Sigmoid colon (tissue), 7 donors: ENCODE data around the gene USH2A. TPM values are rescaled to one million over a fixed set of nuclear protein-coding genes. Genes with fewer than 3 reads are reported as not detected.

ENCODE experiments used
- DNase-seq: peaks from one replicate; pipeline ENCODE4 v3.0.0-alpha.2; 2019
- H3K27ac ChIP-seq, 4 donors: fragments of 200-600 bp; sonication (generic); one replicate each; pipeline ENCODE4 v1.5.1; 2016 to 2019; ENCODE audit warnings: mild to moderate bottlenecking in 1 of 4
- H3K27me3 ChIP-seq, 3 donors: fragments of 200-600 bp; sonication (generic); one replicate each; pipeline ENCODE4 v1.5.1; 2019; ENCODE audit warnings: mild to moderate bottlenecking in 1 of 3
- H3K36me3 ChIP-seq, 4 donors: fragments of 200-600 bp; sonication (generic); one replicate each; pipeline ENCODE4 v1.5.1; 2016 to 2019
- H3K4me1 ChIP-seq, 4 donors: fragments of 200-600 bp; sonication (generic); one replicate each; pipeline ENCODE4 v1.5.1; 2017 to 2019
- H3K4me3 ChIP-seq, 4 donors: fragments of 200-600 bp; sonication (generic); one replicate each; pipeline ENCODE4 v1.5.1; 2017 to 2019; ENCODE audit warnings: mild to moderate bottlenecking in 2 of 4, moderate library complexity in 1 of 4
- H3K9me3 ChIP-seq, 4 donors: fragments of 200-600 bp in 3 of 4; sonication (generic) in 3 of 4; one replicate each; pipeline versions ENCODE4 v1.5.1 to v1.6.1; 2013 to 2019
- EP300 ChIP-seq, 4 donors: sonication (generic); formaldehyde crosslinking; IDR thresholded peaks; one replicate each; pipeline ENCODE4 v1.6.1; 2017; ENCODE audit warnings: antibody characterized with exemption in 4 of 4
- POLR2A ChIP-seq, 2 donors: fragments of 450-650 bp; IDR thresholded peaks; one replicate each; pipeline ENCODE4 v1.6.1; 2016; ENCODE audit warnings: antibody characterized with exemption in 2 of 2, mild to moderate bottlenecking in 2 of 2, moderate library complexity in 2 of 2
- POLR2AphosphoS5 ChIP-seq, 4 donors: sonication (generic); formaldehyde crosslinking; IDR thresholded peaks; one replicate each; pipeline ENCODE4 v1.6.1; 2017; ENCODE audit warnings: antibody characterized with exemption in 4 of 4
- WGBS, 2 donors: extraction: QIAGEN DNeasy Blood & Tissue Kit; methylation state at CpG; one replicate each; pipeline ENCODE4 v1.1.7; 2013; 5-methylcytosine and 5-hydroxymethylcytosine counted together
- intact Hi-C: fragments of 100-400 bp; cut with DNase I; formaldehyde crosslinking; loops from one replicate; pipeline ENCODE4 v1.15.1; 2023
- polyA plus RNA-seq, 3 donors: library from polyadenylated mRNA; stranded (reverse); fragments of 200-250 nt; gene quantifications; one replicate each; pipeline ENCODE4 v1.2.3, GENCODE V29; 2013
- total RNA-seq, 4 donors: library from RNA; depleted of rRNA; stranded (reverse); fragments of >200 nt; gene quantifications; one replicate each; pipeline ENCODE4 v1.1.0, GENCODE V29; 2016
- TF ChIP-seq, protein P1 (sequence below), 4 experiments: fragments of 450-650 bp in 3 of 4; fragments of 200-600 bp in 1 of 4; IDR thresholded peaks; one replicate each; pipeline ENCODE4 v1.5.1; 2016 to 2019; ENCODE audit warnings: antibody characterized with exemption in 4 of 4, mild to moderate bottlenecking in 3 of 4, moderate library complexity in 2 of 4
- donor health status: healthy with polysubstance abuse.
- donor health status: Bipolar disorder and iron deficiency.
- donor health status: healthy.

USH2A gene
- total and polyA plus RNA-seq, 7 donors, result under 0.01 TPM; not detected in 6

DNA sequence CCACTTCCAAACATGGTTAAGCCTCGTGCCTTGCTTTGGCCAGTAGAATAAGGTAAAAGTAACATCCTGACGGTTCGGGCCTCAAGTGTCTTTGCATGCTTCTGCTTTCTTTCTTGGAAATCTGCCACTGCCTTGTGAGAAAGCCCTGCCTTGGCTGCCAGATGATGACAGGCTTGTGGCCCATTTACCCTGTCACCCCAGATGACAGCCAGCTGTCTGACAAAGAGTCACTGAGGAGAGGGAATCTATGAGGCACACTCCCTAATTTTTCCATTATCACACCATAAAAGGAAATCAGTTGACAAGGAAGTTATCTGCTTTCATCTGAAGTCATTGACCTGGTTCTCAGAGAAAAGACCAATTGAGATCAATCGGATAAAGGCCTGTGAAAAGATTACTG is 199.8 kb downstream of the USH2A start:
- 65 to 77% methylated on average over 4 of the region's 4 CpGs for WGBS, 2 donors
- peaks cover 0 to 11% (median 2%) of the 10 kb centered on the region in 4 donors for H3K4me1 ChIP-seq
- no peaks in the 10 kb centered on the region for H3K27me3 ChIP-seq
- no peaks in the 10 kb centered on the region for H3K9me3 ChIP-seq
- no peak for DNase-seq
- intact Hi-C loops, result no loop called here
- TF ChIP-seq POLR2A (IDR thresholded peaks at IDR 0.05), result no peak
- no peak for TF ChIP-seq EP300 (IDR thresholded peaks at IDR 0.05)
- TF ChIP-seq, protein P1, sequence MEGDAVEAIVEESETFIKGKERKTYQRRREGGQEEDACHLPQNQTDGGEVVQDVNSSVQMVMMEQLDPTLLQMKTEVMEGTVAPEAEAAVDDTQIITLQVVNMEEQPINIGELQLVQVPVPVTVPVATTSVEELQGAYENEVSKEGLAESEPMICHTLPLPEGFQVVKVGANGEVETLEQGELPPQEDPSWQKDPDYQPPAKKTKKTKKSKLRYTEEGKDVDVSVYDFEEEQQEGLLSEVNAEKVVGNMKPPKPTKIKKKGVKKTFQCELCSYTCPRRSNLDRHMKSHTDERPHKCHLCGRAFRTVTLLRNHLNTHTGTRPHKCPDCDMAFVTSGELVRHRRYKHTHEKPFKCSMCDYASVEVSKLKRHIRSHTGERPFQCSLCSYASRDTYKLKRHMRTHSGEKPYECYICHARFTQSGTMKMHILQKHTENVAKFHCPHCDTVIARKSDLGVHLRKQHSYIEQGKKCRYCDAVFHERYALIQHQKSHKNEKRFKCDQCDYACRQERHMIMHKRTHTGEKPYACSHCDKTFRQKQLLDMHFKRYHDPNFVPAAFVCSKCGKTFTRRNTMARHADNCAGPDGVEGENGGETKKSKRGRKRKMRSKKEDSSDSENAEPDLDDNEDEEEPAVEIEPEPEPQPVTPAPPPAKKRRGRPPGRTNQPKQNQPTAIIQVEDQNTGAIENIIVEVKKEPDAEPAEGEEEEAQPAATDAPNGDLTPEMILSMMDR (IDR thresholded peaks at IDR 0.05), result no peak
- no peak for TF ChIP-seq POLR2AphosphoS5 (IDR thresholded peaks at IDR 0.05)
- H3K36me3 ChIP-seq, result no peaks in the 10 kb centered on the region
- H3K4me3 ChIP-seq, result no peak overlapping the region
- H3K27ac ChIP-seq, result no peak overlapping the region

DNA sequence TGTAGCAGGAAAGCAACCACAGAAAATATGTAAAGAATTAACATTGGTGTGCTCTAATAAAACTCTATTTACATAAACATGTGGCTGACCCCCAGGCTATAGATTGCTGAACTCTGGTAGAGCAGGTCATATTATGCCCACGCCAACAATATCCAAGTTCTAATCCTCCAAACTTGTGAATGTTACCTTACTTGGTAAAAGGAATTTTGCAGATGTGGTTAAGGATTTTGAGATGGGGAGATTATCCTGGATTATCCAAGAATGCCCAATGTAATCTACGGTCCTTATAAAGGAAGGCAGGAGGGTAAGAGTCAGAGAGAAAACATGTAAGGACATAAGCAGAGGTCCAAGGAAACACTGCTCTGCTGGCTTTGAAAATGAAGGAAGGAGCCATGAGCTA is 201.0 kb downstream of the USH2A start:
- Histone ChIP-seq H3K9me3 (no peaks in the 10 kb centered on the region), H3K27me3 (no peaks in the 10 kb centered on the region), H3K36me3 (no peaks in the 10 kb centered on the region), H3K4me3 (no peak overlapping the region), H3K27ac (no peak overlapping the region), H3K4me1 (peaks cover 0 to 11% (median 2%) of the 10 kb centered on the region in 4 donors)
- no peak for DNase-seq
- 89% methylated on average over 2 of the region's 2 CpGs for WGBS, 2 donors
- TF ChIP-seq POLR2AphosphoS5 (IDR thresholded peaks at IDR 0.05) (no peak), EP300 (IDR thresholded peaks at IDR 0.05) (no peak), POLR2A (IDR thresholded peaks at IDR 0.05) (no peak)
- TF ChIP-seq, protein P1 (IDR thresholded peaks at IDR 0.05), result no peak
- intact Hi-C loops, result no loop called here

DNA sequence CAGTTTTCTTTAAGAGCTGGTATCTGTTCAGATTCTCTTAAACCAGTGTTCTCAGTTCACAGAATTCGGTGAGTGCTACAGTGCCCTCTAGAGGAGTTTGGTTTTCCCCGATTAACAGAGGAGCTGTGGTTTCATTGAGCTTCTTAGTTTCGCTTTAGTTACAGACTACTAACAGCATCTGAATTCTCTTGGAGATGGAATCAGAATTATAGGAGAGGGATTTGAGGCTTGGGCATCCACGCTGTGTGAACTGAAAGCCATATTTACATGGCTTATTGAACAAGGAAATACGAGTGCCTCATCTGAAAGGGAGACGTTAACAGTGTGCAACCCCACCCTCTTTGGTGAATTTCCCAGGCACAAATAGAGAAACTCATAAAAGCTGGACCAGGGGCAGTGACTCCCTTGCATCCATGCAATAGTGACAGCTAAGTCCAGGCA is 202.0 kb downstream of the USH2A start:
- H3K27ac ChIP-seq, result peak overlapping the region in 2 of 4 donors; percentile 20 to 41
- no peaks in the 10 kb centered on the region for H3K27me3 ChIP-seq
- intact Hi-C loops, result no loop called here
- H3K9me3 ChIP-seq, result no peaks in the 10 kb centered on the region
- peaks cover 0 to 11% (median 2%) of the 10 kb centered on the region in 4 donors for H3K4me1 ChIP-seq
- H3K4me3 ChIP-seq, result peak overlapping the region in 3 of 4 donors; percentile 31 to 44 (median 43)
- no peaks in the 10 kb centered on the region for H3K36me3 ChIP-seq
- TF ChIP-seq EP300 (IDR thresholded peaks at IDR 0.05), result no peak
- TF ChIP-seq, protein P1 (IDR thresholded peaks at IDR 0.05), result peak in 3 of 4 experiments; percentile 21 to 47 (median 40)
- no peak for TF ChIP-seq POLR2A (IDR thresholded peaks at IDR 0.05)
- TF ChIP-seq POLR2AphosphoS5 (IDR thresholded peaks at IDR 0.05), result no peak
- 2 to 6% methylated on average over 6 of the region's 6 CpGs for WGBS, 2 donors
- DNase-seq, result no peak

DNA sequence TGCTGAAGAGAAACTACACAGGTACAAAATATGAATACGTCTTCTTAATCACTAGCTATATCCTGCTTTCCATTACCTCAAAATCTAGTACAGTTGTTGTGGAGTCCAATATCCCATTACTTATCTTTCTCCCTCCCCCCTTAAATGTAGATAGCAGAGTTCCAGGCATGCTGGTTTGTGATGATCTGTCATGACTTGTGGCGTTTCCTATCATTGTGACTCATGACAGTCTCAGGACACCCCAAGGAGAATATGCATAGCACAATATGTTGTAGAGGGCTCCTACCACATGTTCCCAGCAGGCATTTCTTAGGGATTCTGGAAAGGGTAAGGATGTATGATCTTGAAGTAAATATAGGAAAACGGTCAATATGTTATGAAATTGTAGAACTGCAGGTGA is 206.9 kb downstream of the USH2A start:
- Histone ChIP-seq H3K27ac (no peak overlapping the region), H3K4me1 (peaks cover 0 to 3% (median 0%) of the 10 kb centered on the region in 4 donors), H3K4me3 (no peak overlapping the region), H3K36me3 (no peaks in the 10 kb centered on the region), H3K9me3 (no peaks in the 10 kb centered on the region), H3K27me3 (no peaks in the 10 kb centered on the region)
- no peak for TF ChIP-seq POLR2A (IDR thresholded peaks at IDR 0.05)
- no peak for TF ChIP-seq POLR2AphosphoS5 (IDR thresholded peaks at IDR 0.05)
- TF ChIP-seq, protein P1 (IDR thresholded peaks at IDR 0.05), result no peak
- TF ChIP-seq EP300 (IDR thresholded peaks at IDR 0.05), result no peak
- no peak for DNase-seq
- WGBS, 2 donors, result 80 to 88% methylated on average over 3 of the region's 3 CpGs
- intact Hi-C loops, result no loop called here

DNA sequence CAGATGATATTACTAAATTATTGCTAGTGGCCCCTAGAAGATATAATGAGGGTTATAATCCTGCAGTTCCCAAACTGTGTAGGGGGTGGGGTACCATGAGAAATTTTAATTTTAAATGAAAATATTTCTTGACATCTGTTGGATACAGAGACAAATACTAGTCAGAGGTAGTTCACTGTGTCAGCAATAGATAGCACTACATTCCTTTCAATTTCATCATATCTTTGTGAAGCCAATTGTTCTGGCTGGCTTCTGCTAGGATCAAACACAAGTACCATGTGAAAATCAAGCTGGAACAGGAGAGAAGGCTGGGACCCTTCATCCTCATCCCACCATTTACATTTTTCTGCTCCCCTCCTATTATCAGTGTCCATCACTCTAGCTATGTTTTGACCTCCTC is 208.1 kb downstream of the USH2A start:
- no peak for TF ChIP-seq POLR2AphosphoS5 (IDR thresholded peaks at IDR 0.05)
- TF ChIP-seq EP300 (IDR thresholded peaks at IDR 0.05), result no peak
- TF ChIP-seq POLR2A (IDR thresholded peaks at IDR 0.05), result no peak
- TF ChIP-seq, protein P1 (IDR thresholded peaks at IDR 0.05), result no peak
- H3K4me1 ChIP-seq, result no peaks in the 10 kb centered on the region
- DNase-seq, result no peak
- H3K9me3 ChIP-seq, result no peaks in the 10 kb centered on the region
- H3K27me3 ChIP-seq, result no peaks in the 10 kb centered on the region
- no peak overlapping the region for H3K27ac ChIP-seq
- intact Hi-C loops, result no loop called here
- H3K4me3 ChIP-seq, result no peak overlapping the region
- no peaks in the 10 kb centered on the region for H3K36me3 ChIP-seq
